ENCODE results near the gene MEGF11. TPM values are rescaled to one million over a fixed set of nuclear protein-coding genes. Genes with fewer than 3 reads are reported as not detected.

Gene MEGF11
- total RNA-seq, 1 donor from 2014 or later: 0.06 TPM

DNA sequence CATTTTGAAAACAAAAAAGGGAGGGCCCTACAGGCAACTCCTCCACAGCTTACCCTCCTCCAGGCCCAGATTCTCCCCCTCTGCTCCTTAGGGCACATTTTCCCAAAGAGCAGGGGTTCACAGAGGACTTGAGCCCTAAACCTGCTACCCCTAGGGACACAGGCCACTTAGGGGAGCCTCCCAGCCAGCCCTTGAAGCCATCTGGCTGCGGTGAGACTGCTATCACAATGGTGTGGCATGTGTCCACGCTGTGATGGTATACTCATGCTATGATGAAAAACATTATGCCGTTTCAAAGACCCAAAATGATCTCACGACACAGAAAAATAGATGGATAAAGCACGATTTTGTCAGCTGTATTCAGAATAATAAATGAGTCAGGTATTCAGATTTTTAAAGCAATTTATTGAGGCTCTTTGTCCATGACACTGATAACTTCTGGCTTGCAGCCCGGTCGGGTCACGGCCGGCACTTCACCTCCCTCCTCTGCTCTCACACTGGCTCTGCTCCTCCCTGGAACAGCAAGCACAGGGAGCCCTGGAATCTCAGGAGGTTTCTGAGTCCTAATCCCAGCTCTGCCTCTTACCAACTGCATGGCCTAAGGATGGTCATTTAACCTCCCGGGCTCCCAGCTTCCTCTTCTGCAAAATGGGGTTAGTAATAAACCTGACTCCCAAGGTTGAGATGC, 115.3 kb downstream of the MEGF11 start:
- no peak overlapping the region for H3K9ac ChIP-seq
- peaks cover 36% of the 10 kb centered on the region for H3K4me1 ChIP-seq
- no peaks in the 10 kb centered on the region for H3K79me2 ChIP-seq (ENCODE audit: low read depth)
- no peaks in the 10 kb centered on the region for H3K9me3 ChIP-seq (ENCODE audit: low read depth)
- H3K4me3 ChIP-seq: no peak overlapping the region
- DNase-seq (ENCODE audit: low spot score): no peak
- no peak overlapping the region for H3K4me2 ChIP-seq
- Mint-ChIP-seq H3K4me1 (peaks cover 64% of the 10 kb centered on the region), H3K9me3 (no peaks in the 10 kb centered on the region), H3K36me3 (no peaks in the 10 kb centered on the region), H3K27ac (no peak overlapping the region), H3K27me3 (ENCODE audit: insufficient read depth, low read depth) (peaks cover 14% of the 10 kb centered on the region), H3K4me3 (no peak overlapping the region)
- H3K36me3 ChIP-seq: no peaks in the 10 kb centered on the region
- H3F3A ChIP-seq (ENCODE audit: low read depth): peaks cover 22% of the 10 kb centered on the region
- no peak overlapping the region for H3K27ac ChIP-seq
- H2AFZ ChIP-seq (replicated peaks): no peak overlapping the region
- H3K27me3 ChIP-seq: no peaks in the 10 kb centered on the region
- TF ChIP-seq EZH2 (IDR thresholded peaks at IDR 0.05): no peak
- no peak for TF ChIP-seq EZH2phosphoT487 (IDR thresholded peaks at IDR 0.05)
- TF ChIP-seq, protein P1, sequence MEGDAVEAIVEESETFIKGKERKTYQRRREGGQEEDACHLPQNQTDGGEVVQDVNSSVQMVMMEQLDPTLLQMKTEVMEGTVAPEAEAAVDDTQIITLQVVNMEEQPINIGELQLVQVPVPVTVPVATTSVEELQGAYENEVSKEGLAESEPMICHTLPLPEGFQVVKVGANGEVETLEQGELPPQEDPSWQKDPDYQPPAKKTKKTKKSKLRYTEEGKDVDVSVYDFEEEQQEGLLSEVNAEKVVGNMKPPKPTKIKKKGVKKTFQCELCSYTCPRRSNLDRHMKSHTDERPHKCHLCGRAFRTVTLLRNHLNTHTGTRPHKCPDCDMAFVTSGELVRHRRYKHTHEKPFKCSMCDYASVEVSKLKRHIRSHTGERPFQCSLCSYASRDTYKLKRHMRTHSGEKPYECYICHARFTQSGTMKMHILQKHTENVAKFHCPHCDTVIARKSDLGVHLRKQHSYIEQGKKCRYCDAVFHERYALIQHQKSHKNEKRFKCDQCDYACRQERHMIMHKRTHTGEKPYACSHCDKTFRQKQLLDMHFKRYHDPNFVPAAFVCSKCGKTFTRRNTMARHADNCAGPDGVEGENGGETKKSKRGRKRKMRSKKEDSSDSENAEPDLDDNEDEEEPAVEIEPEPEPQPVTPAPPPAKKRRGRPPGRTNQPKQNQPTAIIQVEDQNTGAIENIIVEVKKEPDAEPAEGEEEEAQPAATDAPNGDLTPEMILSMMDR (IDR thresholded peaks at IDR 0.05): no peak
- H4K20me1 ChIP-seq (ENCODE audit: low read depth): peaks cover 9% of the 10 kb centered on the region

DNA sequence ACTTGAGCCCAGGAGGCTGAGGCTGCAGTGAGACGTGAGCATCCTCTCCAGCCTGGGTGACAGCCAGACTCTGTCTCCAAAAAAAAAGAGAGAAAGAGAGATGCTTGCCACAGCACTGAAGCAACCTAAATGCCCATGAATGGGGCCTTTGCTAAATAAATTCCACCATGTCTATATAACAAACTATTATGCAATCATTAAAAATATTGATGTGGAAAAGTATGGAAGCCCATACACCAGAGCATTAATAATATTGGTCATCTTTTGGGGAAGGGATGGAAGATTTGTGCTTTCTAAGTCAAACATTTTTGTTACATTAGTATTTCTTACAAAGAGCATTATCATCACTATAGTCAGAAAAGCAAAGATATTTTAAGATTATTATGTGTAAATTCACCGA, 116.6 kb downstream of the MEGF11 start:
- Mint-ChIP-seq H3K27me3 (ENCODE audit: insufficient read depth, low read depth) (peaks cover 14% of the 10 kb centered on the region), H3K4me3 (no peak overlapping the region), H3K9me3 (no peaks in the 10 kb centered on the region), H3K27ac (no peak overlapping the region), H3K4me1 (peaks cover 67% of the 10 kb centered on the region), H3K36me3 (no peaks in the 10 kb centered on the region)
- Histone ChIP-seq H3K4me2 (no peak overlapping the region), H3K27me3 (no peaks in the 10 kb centered on the region), H3K9ac (no peak overlapping the region), H3K79me2 (ENCODE audit: low read depth) (no peaks in the 10 kb centered on the region), H3K36me3 (no peaks in the 10 kb centered on the region), H2AFZ (replicated peaks) (no peak overlapping the region), H3K4me1 (peaks cover 41% of the 10 kb centered on the region), H3K27ac (no peak overlapping the region), H4K20me1 (ENCODE audit: low read depth) (peaks cover 13% of the 10 kb centered on the region), H3K9me3 (ENCODE audit: low read depth) (no peaks in the 10 kb centered on the region), H3F3A (ENCODE audit: low read depth) (peaks cover 27% of the 10 kb centered on the region), H3K4me3 (no peak overlapping the region)
- TF ChIP-seq EZH2 (IDR thresholded peaks at IDR 0.05) (no peak), EZH2phosphoT487 (IDR thresholded peaks at IDR 0.05) (no peak)
- TF ChIP-seq, protein P1 (IDR thresholded peaks at IDR 0.05): no peak
- DNase-seq (ENCODE audit: low spot score): no peak

DNA sequence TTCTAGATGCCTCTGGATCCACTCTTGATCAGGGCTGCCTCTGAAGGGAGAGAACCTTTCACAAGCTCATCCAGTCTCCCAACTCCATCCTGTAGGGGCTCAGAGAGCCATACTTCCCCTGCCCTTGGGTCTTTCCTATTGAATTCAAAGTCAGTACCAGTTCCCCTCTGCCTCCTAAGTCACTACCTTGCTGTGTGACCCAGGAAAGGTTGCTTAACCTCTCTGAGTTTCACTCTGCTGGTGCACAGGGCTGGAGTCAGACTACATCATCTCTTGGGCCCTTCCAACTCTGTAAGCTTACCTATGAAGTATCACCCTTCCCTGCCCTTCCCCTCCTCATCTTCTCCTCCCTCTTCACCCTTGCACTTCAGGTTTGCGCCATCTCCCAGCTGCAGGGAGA, 117.9 kb downstream of the MEGF11 start:
- Histone ChIP-seq H3K4me1 (peaks cover 41% of the 10 kb centered on the region), H3K27ac (no peak overlapping the region), H3K27me3 (no peaks in the 10 kb centered on the region), H3K9me3 (ENCODE audit: low read depth) (no peaks in the 10 kb centered on the region), H3F3A (ENCODE audit: low read depth) (peaks cover 27% of the 10 kb centered on the region), H4K20me1 (ENCODE audit: low read depth) (peaks cover 13% of the 10 kb centered on the region), H3K4me3 (no peak overlapping the region), H3K9ac (no peak overlapping the region), H3K4me2 (no peak overlapping the region), H3K36me3 (no peaks in the 10 kb centered on the region), H3K79me2 (ENCODE audit: low read depth) (no peaks in the 10 kb centered on the region), H2AFZ (replicated peaks) (no peak overlapping the region)
- H3K4me3 Mint-ChIP-seq: no peak overlapping the region
- no peaks in the 10 kb centered on the region for H3K36me3 Mint-ChIP-seq
- peaks cover 62% of the 10 kb centered on the region for H3K4me1 Mint-ChIP-seq
- H3K9me3 Mint-ChIP-seq: no peaks in the 10 kb centered on the region
- no peak for DNase-seq (ENCODE audit: low spot score)
- H3K27me3 Mint-ChIP-seq (ENCODE audit: insufficient read depth, low read depth): peaks cover 9% of the 10 kb centered on the region
- H3K27ac Mint-ChIP-seq: peak overlapping the region; percentile 89
- TF ChIP-seq EZH2phosphoT487 (IDR thresholded peaks at IDR 0.05) (no peak), EZH2 (IDR thresholded peaks at IDR 0.05) (no peak)
- TF ChIP-seq, protein P1 (IDR thresholded peaks at IDR 0.05): no peak

Data from neural progenitor cell (in vitro differentiated cells).